ENCODE measurements around the gene CCRL2. TPM values are rescaled to one million over a fixed set of nuclear protein-coding genes. Genes with fewer than 3 reads are reported as not detected.

CCRL2 gene
- total RNA-seq, 2 experiments from 2014 or later: 4.3 to 4.5 TPM

- Histone ChIP-seq H3K9me3 (ENCODE audit: control insufficient read depth in 1 of 2, insufficient read depth in 1 of 2, low read length in 2 of 2) (no peaks in the 10 kb centered on the region), H3K4me1 (ENCODE audit: insufficient read depth, low read length) (peaks cover 62% of the 10 kb centered on the region), H3K27me3 (ENCODE audit: control insufficient read depth in 1 of 2, insufficient read depth in 2 of 2, low read length in 2 of 2) (no peaks in the 10 kb centered on the region), H3K27ac (ENCODE audit: low read depth in 1 of 2, low read length in 2 of 2) (no peak overlapping the region), H3K36me3 (ENCODE audit: insufficient read depth, low read length) (peaks cover 14% of the 10 kb centered on the region), H3K4me3 (ENCODE audit: low read length) (no peak overlapping the region)
- Mint-ChIP-seq H3K4me3 (peak overlapping the region; percentile 12), H3K36me3 (ENCODE audit: low read depth) (no peaks in the 10 kb centered on the region), H3K9me3 (no peaks in the 10 kb centered on the region), H3K27ac (peak overlapping the region; percentile 7), H3K27me3 (no peaks in the 10 kb centered on the region), H3K4me1 (ENCODE audit: low read depth) (peaks cover 17% of the 10 kb centered on the region)
- ChIA-PET CTCF (interaction anchor here (2.1 to 3.1 kb wide), 2 partner anchors 9 to 84 kb away, joined by 8 read pairs; no protein-coding TSS in a partner anchor), POLR2A (interaction anchor here (0.7 kb wide), 1 partner anchor 9 kb away, joined by 4 read pairs; no protein-coding TSS in a partner anchor)
- DNase-seq (peak in 2 of 14 experiments; percentile 35 to 41), ATAC-seq (ENCODE audit: poor library complexity) (peak; percentile 73)
- TF ChIP-seq, protein P1, sequence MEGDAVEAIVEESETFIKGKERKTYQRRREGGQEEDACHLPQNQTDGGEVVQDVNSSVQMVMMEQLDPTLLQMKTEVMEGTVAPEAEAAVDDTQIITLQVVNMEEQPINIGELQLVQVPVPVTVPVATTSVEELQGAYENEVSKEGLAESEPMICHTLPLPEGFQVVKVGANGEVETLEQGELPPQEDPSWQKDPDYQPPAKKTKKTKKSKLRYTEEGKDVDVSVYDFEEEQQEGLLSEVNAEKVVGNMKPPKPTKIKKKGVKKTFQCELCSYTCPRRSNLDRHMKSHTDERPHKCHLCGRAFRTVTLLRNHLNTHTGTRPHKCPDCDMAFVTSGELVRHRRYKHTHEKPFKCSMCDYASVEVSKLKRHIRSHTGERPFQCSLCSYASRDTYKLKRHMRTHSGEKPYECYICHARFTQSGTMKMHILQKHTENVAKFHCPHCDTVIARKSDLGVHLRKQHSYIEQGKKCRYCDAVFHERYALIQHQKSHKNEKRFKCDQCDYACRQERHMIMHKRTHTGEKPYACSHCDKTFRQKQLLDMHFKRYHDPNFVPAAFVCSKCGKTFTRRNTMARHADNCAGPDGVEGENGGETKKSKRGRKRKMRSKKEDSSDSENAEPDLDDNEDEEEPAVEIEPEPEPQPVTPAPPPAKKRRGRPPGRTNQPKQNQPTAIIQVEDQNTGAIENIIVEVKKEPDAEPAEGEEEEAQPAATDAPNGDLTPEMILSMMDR (IDR thresholded peaks at IDR 0.05): no peak
- intact Hi-C loops (cut with DNase I, micrococcal nuclease): no loop called here
Observed at GRCh38 chr3:46359733-46360493, 47.1 kb upstream of the CCRL2 start.

DNA sequence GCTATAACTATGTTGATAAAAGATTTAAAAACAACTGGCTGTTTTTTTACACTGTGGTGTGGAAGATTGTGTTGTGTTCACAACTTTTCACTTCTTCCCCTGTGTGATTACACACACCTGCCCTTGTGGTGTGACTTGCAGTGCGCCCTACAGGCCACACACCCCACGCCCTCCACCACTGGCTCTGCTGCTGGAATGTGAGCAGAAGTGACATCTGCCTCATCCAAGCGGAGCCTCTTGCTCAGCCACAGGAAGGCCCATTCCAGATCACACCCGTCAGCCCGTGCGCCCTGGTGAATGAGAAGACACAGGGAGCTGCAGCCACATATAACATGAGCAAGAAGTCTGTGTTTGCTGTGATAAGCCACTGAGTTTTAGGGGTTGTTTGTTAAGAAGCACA lies 46.2 kb upstream of the CCRL2 start:
- Mint-ChIP-seq H3K9me3 (no peaks in the 10 kb centered on the region), H3K27me3 (no peaks in the 10 kb centered on the region), H3K4me3 (no peak overlapping the region), H3K27ac (peak overlapping the region; percentile 37), H3K4me1 (ENCODE audit: low read depth) (peaks cover 11% of the 10 kb centered on the region), H3K36me3 (ENCODE audit: low read depth) (no peaks in the 10 kb centered on the region)
- peaks cover 65% of the 10 kb centered on the region for H3K4me1 ChIP-seq (ENCODE audit: insufficient read depth, low read length)
- ChIA-PET CTCF (interaction anchor here (3.1 kb wide), 1 partner anchor 85 kb away, joined by 8 read pairs; no protein-coding TSS in a partner anchor), POLR2A (interaction anchor here (1.5 kb wide), 1 partner anchor 10 kb away, joined by 3 read pairs; the partner anchor contains the start of gene CCR5)
- DNase-seq: peak in 2 of 14 experiments; percentile 44 to 64
- H3K9me3 ChIP-seq (ENCODE audit: control insufficient read depth in 1 of 2, insufficient read depth in 1 of 2, low read length in 2 of 2): no peaks in the 10 kb centered on the region
- intact Hi-C loops (cut with DNase I, micrococcal nuclease): no loop called here
- no peak for ATAC-seq (ENCODE audit: poor library complexity)
- H3K27me3 ChIP-seq (ENCODE audit: control insufficient read depth in 1 of 2, insufficient read depth in 2 of 2, low read length in 2 of 2): no peaks in the 10 kb centered on the region
- no peak overlapping the region for H3K4me3 ChIP-seq (ENCODE audit: low read length)
- TF ChIP-seq, protein P1 (IDR thresholded peaks at IDR 0.05): no peak
- H3K27ac ChIP-seq (ENCODE audit: low read depth in 1 of 2, low read length in 2 of 2): peak overlapping the region in 1 of 2 donors; percentile 10
- H3K36me3 ChIP-seq (ENCODE audit: insufficient read depth, low read length): peaks cover 14% of the 10 kb centered on the region

DNA sequence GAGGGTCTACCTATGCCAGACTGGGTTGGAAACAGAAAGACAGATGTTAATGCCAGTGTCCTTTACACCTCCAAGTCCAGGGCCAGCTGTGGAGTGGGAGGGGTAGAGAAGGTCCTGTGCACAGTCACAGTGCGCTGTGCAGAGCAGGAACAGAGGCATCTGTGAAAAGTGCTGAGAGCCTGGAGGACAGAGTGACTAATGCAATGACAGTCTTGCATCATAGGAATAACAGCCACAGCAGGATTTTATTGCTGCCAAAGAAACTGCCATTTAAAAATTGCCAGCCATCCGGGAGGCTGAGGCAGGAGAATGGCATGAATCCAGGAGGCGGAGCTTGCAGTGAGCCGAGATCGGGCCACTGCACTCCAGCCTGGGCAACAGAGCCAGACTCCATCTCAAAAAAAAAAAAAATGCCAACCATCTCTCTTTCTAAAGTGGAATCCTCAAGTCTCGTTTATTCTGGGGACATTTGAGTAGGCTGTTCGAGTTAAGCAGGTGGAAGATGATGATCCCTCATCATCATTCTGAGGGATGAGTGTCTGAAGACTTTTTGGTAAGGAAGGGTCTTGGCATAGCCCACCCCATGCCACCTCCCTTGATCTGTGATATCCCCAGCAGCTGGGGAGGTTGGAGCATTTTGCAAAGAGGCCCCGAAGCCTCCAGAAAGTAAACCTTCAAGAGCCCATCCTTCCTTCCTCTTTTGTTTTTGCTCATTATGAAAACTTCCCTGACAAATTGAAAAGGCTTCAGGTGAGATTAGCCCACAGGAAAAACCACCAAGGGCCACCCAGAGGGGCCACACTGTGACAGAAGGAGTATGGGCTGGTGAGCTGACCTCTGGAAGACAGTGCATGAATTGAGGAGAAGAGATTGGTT lies 45.4 kb upstream of the CCRL2 start:
- H3K36me3 Mint-ChIP-seq (ENCODE audit: low read depth): no peaks in the 10 kb centered on the region
- TF ChIP-seq, protein P1 (IDR thresholded peaks at IDR 0.05): no peak
- ATAC-seq (ENCODE audit: poor library complexity) (no peak), DNase-seq (peak in 2 of 14 experiments; percentile 56 to 62)
- no peak overlapping the region for H3K4me3 Mint-ChIP-seq
- Histone ChIP-seq H3K4me1 (ENCODE audit: insufficient read depth, low read length) (peaks cover 60% of the 10 kb centered on the region), H3K27me3 (ENCODE audit: control insufficient read depth in 1 of 2, insufficient read depth in 2 of 2, low read length in 2 of 2) (no peaks in the 10 kb centered on the region), H3K4me3 (ENCODE audit: low read length) (no peak overlapping the region), H3K9me3 (ENCODE audit: control insufficient read depth in 1 of 2, insufficient read depth in 1 of 2, low read length in 2 of 2) (no peaks in the 10 kb centered on the region), H3K27ac (ENCODE audit: low read depth in 1 of 2, low read length in 2 of 2) (peak overlapping the region in 1 of 2 donors; percentile 10), H3K36me3 (ENCODE audit: insufficient read depth, low read length) (peaks cover 14% of the 10 kb centered on the region)
- H3K27ac Mint-ChIP-seq: peak overlapping the region; percentile 37
- no peaks in the 10 kb centered on the region for H3K27me3 Mint-ChIP-seq
- ChIA-PET CTCF (interaction anchor here (3.1 kb wide), 1 partner anchor 85 kb away, joined by 8 read pairs; no protein-coding TSS in a partner anchor), POLR2A (interaction anchor here (1.5 kb wide), 1 partner anchor 9 kb away, joined by 3 read pairs; the partner anchor contains the start of gene CCR5)
- H3K4me1 Mint-ChIP-seq (ENCODE audit: low read depth): peaks cover 11% of the 10 kb centered on the region
- intact Hi-C loops (cut with DNase I, micrococcal nuclease): no loop called here
- no peaks in the 10 kb centered on the region for H3K9me3 Mint-ChIP-seq
